HEK293 (cell line): ENCODE data around the gene SET.
A peak's percentile ranks its signal among the peaks of the same experiment; 100 is the strongest.

ENCODE experiments used
- CTCF ChIA-PET: fragments of 350-600 bp; formaldehyde crosslinking; extraction: SDS; loops from one replicate; lab custom pipeline; 2021; ENCODE audit warnings: antibody characterized with exemption; lab: Yijun Ruan, JAX
- POLR2A ChIA-PET: fragments of 300-600 bp; formaldehyde crosslinking; extraction: SDS; loops from one replicate; lab custom pipeline; 2020; ENCODE audit warnings: antibody characterized with exemption, inconsistent platforms; lab: Yijun Ruan, JAX
- H3K27ac ChIP-seq: fragments of 200-500 bp; sonication (Bioruptor generic); 2 replicates; pipeline ENCODE4 v1.5.1; 2014; ENCODE audit warnings: low read depth, low read length, control low read depth, inconsistent platforms; ENCODE audit errors: extremely low read depth
- H3K36me3 ChIP-seq, 2 experiments: fragments of 200-500 bp in 1 of 2; sonication (Bioruptor generic) in 1 of 2; 1 replicate in 1 of 2; 2 replicates in 1 of 2; pipeline ENCODE4 v1.5.1; 2014 to 2017; ENCODE audit warnings: inconsistent platforms in 2 of 2, low read length in 2 of 2; ENCODE audit not compliant: control insufficient read depth in 2 of 2, insufficient read depth in 1 of 2
- H3K4me1 ChIP-seq: fragments of 200-500 bp; sonication (Bioruptor generic); 2 replicates; pipeline ENCODE4 v1.5.1; 2014; ENCODE audit warnings: mild to moderate bottlenecking, low read length, inconsistent platforms; ENCODE audit not compliant: control insufficient read depth, insufficient read depth
- H3K4me3 ChIP-seq: 2 replicates; pipeline ENCODE4 v1.5.1; 2011; ENCODE audit warnings: low read depth, mild to moderate bottlenecking, control low read depth, low read length, moderate library complexity
- H3K9me3 ChIP-seq: fragments of 200-500 bp; sonication (Bioruptor generic); 2 replicates; pipeline ENCODE4 v1.5.1; 2014; ENCODE audit warnings: low read depth, low read length, inconsistent platforms; ENCODE audit not compliant: control insufficient read depth, insufficient read depth
- GLIS2 ChIP-seq: fragments of 450-650 bp; formaldehyde crosslinking; IDR thresholded peaks from 2 replicates; pipeline ENCODE4 v1.5.1; 2016; ENCODE audit warnings: missing biosample characterization, missing genetic modification characterization
- HIC1 ChIP-seq: fragments of 450-650 bp; formaldehyde crosslinking; IDR thresholded peaks from 2 replicates; pipeline ENCODE4 v1.5.1; 2016; ENCODE audit warnings: missing biosample characterization, missing genetic modification characterization
- IKZF3 ChIP-seq: fragments of 450-650 bp; IDR thresholded peaks from 2 replicates; pipeline ENCODE4 v1.5.0; 2018; ENCODE audit warnings: missing biosample characterization, mild to moderate bottlenecking, missing genetic modification characterization, moderate library complexity
- OSR2 ChIP-seq: fragments of 450-650 bp; formaldehyde crosslinking; IDR thresholded peaks from 2 replicates; pipeline ENCODE4 v1.5.1; 2016; ENCODE audit warnings: missing biosample characterization, missing genetic modification characterization
- SP2 ChIP-seq: fragments of 450-650 bp; formaldehyde crosslinking; IDR thresholded peaks from 2 replicates; pipeline ENCODE4 v1.5.1; 2016; ENCODE audit warnings: missing biosample characterization, missing genetic modification characterization
- SP3 ChIP-seq: fragments of 450-650 bp; formaldehyde crosslinking; IDR thresholded peaks from 2 replicates; pipeline ENCODE4 v1.5.1; 2016; ENCODE audit warnings: missing biosample characterization, missing genetic modification characterization
- ZBTB17 ChIP-seq: fragments of 450-650 bp; formaldehyde crosslinking; IDR thresholded peaks from 2 replicates; pipeline ENCODE4 v1.5.1; 2016; ENCODE audit warnings: missing biosample characterization, missing genetic modification characterization
- ZBTB48 ChIP-seq: fragments of 450-650 bp; formaldehyde crosslinking; IDR thresholded peaks from 2 replicates; pipeline ENCODE4 v1.5.1; 2016; ENCODE audit warnings: missing biosample characterization, missing genetic modification characterization
- ZBTB6 ChIP-seq: fragments of 450-650 bp; formaldehyde crosslinking; IDR thresholded peaks from 2 replicates; pipeline ENCODE4 v1.5.1; 2017; ENCODE audit warnings: missing biosample characterization, missing genetic modification characterization
- ZBTB7A ChIP-seq: fragments of 450-650 bp; formaldehyde crosslinking; IDR thresholded peaks from 2 replicates; pipeline ENCODE4 v1.5.1; 2016; ENCODE audit warnings: low read depth, missing biosample characterization, missing genetic modification characterization
- ZFHX2 ChIP-seq: fragments of 450-650 bp; formaldehyde crosslinking; conservative IDR thresholded peaks from 2 replicates; pipeline ENCODE4 v1.5.1; 2016; ENCODE audit warnings: missing biosample characterization, missing genetic modification characterization
- ZFP3 ChIP-seq: fragments of 450-650 bp; formaldehyde crosslinking; IDR thresholded peaks from 2 replicates; pipeline ENCODE4 v1.5.1; 2016; ENCODE audit warnings: low read depth, missing biosample characterization, missing genetic modification characterization
- ZNF16 ChIP-seq: fragments of 450-650 bp; formaldehyde crosslinking; IDR thresholded peaks from 2 replicates; pipeline ENCODE4 v1.5.1; 2016; ENCODE audit warnings: low read depth, missing biosample characterization, missing genetic modification characterization
- ZNF174 ChIP-seq: fragments of 450-650 bp; formaldehyde crosslinking; IDR thresholded peaks from 2 replicates; pipeline ENCODE4 v1.5.0; 2017; ENCODE audit warnings: missing biosample characterization, mild to moderate bottlenecking, missing genetic modification characterization
- ZNF366 ChIP-seq: fragments of 450-650 bp; formaldehyde crosslinking; conservative IDR thresholded peaks from 2 replicates; pipeline ENCODE4 v1.5.1; 2016; ENCODE audit warnings: missing biosample characterization, missing genetic modification characterization
- ZNF394 ChIP-seq: fragments of 450-650 bp; formaldehyde crosslinking; IDR thresholded peaks from 2 replicates; pipeline ENCODE4 v1.5.1; 2016; ENCODE audit warnings: missing biosample characterization, missing genetic modification characterization, mild to moderate bottlenecking, moderate library complexity, borderline replicate concordance
- ZNF423 ChIP-seq: fragments of 450-650 bp; formaldehyde crosslinking; IDR thresholded peaks from 2 replicates; pipeline ENCODE4 v1.5.1; 2016; ENCODE audit warnings: missing biosample characterization, missing genetic modification characterization
- ZNF629 ChIP-seq: fragments of 450-650 bp; formaldehyde crosslinking; IDR thresholded peaks from 2 replicates; pipeline ENCODE4 v1.5.1; 2017; ENCODE audit warnings: missing biosample characterization, missing genetic modification characterization
- ZNF777 ChIP-seq: fragments of 450-650 bp; formaldehyde crosslinking; IDR thresholded peaks from 2 replicates; pipeline ENCODE4 v1.5.1; 2017; ENCODE audit warnings: missing biosample characterization, missing genetic modification characterization, borderline replicate concordance
- TF ChIP-seq, protein P1 (sequence below): fragments of 450-650 bp; formaldehyde crosslinking; IDR thresholded peaks from 2 replicates; pipeline ENCODE4 v1.5.1; 2016; ENCODE audit warnings: missing biosample characterization, missing genetic modification characterization

Gene SET

GRCh38 chr9:128722380-128723351 lies 33.6 kb downstream of the SET start:
- no peaks in the 10 kb centered on the region for H3K9me3 ChIP-seq
- CTCF ChIA-PET = no interaction called here
- POLR2A ChIA-PET = interaction anchor here (0.6 to 2.5 kb wide), 4 partner anchors 18 to 70 kb away, joined by 3 to 22 read pairs (median 3); partner anchors contain the start of gene PKN3
- TF ChIP-seq SP2 (tag by site-specific recombination) = peak; percentile 67
- TF ChIP-seq ZBTB7A (tag by site-specific recombination) = peak; percentile 47; the same call in 1 of the 2 replicates
- TF ChIP-seq ZBTB6 (tag by site-specific recombination) = peak; percentile 57; the same call in 1 of the 2 replicates
- 0 out of 2 replicates have a peak, but pooled peaks have one; percentile 31 for TF ChIP-seq OSR2 (tag by site-specific recombination)
- peak; percentile 86 for TF ChIP-seq ZNF366 (tag by site-specific recombination)
- 0 out of 2 replicates have a peak, but pooled peaks have one; percentile 8 for TF ChIP-seq ZBTB48 (tag by site-specific recombination)
- peak; percentile 99 for TF ChIP-seq ZBTB17 (tag by site-specific recombination)
- no peak for TF ChIP-seq ZNF423
- 0 out of 2 replicates have a peak, but pooled peaks have one; percentile 16 for TF ChIP-seq IKZF3
- no peak for TF ChIP-seq ZFP3 (tag by site-specific recombination)
- TF ChIP-seq, protein P1, sequence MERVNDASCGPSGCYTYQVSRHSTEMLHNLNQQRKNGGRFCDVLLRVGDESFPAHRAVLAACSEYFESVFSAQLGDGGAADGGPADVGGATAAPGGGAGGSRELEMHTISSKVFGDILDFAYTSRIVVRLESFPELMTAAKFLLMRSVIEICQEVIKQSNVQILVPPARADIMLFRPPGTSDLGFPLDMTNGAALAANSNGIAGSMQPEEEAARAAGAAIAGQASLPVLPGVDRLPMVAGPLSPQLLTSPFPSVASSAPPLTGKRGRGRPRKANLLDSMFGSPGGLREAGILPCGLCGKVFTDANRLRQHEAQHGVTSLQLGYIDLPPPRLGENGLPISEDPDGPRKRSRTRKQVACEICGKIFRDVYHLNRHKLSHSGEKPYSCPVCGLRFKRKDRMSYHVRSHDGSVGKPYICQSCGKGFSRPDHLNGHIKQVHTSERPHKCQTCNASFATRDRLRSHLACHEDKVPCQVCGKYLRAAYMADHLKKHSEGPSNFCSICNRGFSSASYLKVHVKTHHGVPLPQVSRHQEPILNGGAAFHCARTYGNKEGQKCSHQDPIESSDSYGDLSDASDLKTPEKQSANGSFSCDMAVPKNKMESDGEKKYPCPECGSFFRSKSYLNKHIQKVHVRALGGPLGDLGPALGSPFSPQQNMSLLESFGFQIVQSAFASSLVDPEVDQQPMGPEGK = peak; percentile 30; the same call in 1 of the 2 replicates
- TF ChIP-seq HIC1 = peak; percentile 14; the same call in 1 of the 2 replicates
- no peak for TF ChIP-seq ZNF629 (tag by site-specific recombination)
- no peak for TF ChIP-seq ZNF777
- peak; percentile 58 for TF ChIP-seq ZNF394 (tag by site-specific recombination)
- TF ChIP-seq GLIS2 (tag by site-specific recombination) = peak; percentile 23; the same call in 1 of the 2 replicates
- peak; percentile 85 for TF ChIP-seq ZNF16 (tag by site-specific recombination)
- peak; percentile 34; the same call in 1 of the 2 replicates for TF ChIP-seq SP3 (tag by site-specific recombination)
- TF ChIP-seq ZNF174 (tag by site-specific recombination) = no peak
- TF ChIP-seq ZFHX2 (tag by site-specific recombination) = no peak
- H3K36me3 ChIP-seq = peaks cover 0 to 35% of the 10 kb centered on the region in 2 experiments; a peak in 2 of 3 replicates
- H3K4me3 ChIP-seq = peak overlapping the region; percentile 91
- no peaks in the 10 kb centered on the region for H3K4me1 ChIP-seq
- no peak overlapping the region; the same call in 1 of the 2 replicates for H3K27ac ChIP-seq
